OCI-LY1 (cell line): ENCODE results near the gene TMEM236.

Experiments
- H2AFZ ChIP-seq: fragments of 200-600 bp; sonication (generic), shearing (Covaris generic); 2 replicates; pipeline ENCODE4 v1.6.0; 2014; ENCODE audit warnings: antibody characterized with exemption, mild to moderate bottlenecking, low read length
- H3F3A ChIP-seq: fragments of 200-600 bp; sonication (generic), shearing (Covaris generic); 2 replicates; pipeline ENCODE4 v1.6.0; 2014; ENCODE audit warnings: mild to moderate bottlenecking, antibody characterized with exemption, low read length, moderate library complexity; ENCODE audit not compliant: insufficient read depth
- H3K27ac ChIP-seq: fragments of 200-600 bp; sonication (generic); 2 replicates; pipeline ENCODE4 v1.5.1; 2014; ENCODE audit warnings: low read length, mixed run types, mild to moderate bottlenecking, low read depth; ENCODE audit not compliant: poor library complexity, severe bottlenecking
- H3K27me3 ChIP-seq: fragments of 200-600 bp; sonication (generic); 2 replicates; pipeline ENCODE4 v1.6.0; 2014; ENCODE audit warnings: antibody characterized with exemption, mild to moderate bottlenecking, low read length, moderate library complexity; ENCODE audit not compliant: insufficient read depth
- H3K36me3 ChIP-seq: fragments of 200-600 bp; sonication (generic); 2 replicates; pipeline ENCODE4 v1.6.1; 2014; ENCODE audit warnings: mild to moderate bottlenecking, antibody characterized with exemption, low read length, moderate library complexity, mixed read lengths; ENCODE audit not compliant: insufficient read depth
- H3K4me1 ChIP-seq: fragments of 200-600 bp; sonication (generic); 2 replicates; pipeline ENCODE4 v1.5.1; 2014; ENCODE audit warnings: mild to moderate bottlenecking, low read length, moderate library complexity; ENCODE audit not compliant: insufficient read depth, severe bottlenecking
- H3K4me2 ChIP-seq: fragments of 200-600 bp; sonication (generic), shearing (Covaris generic); 2 replicates; pipeline ENCODE4 v1.6.1; 2014; ENCODE audit warnings: low read length
- H3K4me3 ChIP-seq: fragments of 200-600 bp; sonication (generic); 2 replicates; pipeline ENCODE4 v1.5.1; 2014; ENCODE audit warnings: low read length, low read depth, mild to moderate bottlenecking, mixed read lengths; ENCODE audit not compliant: poor library complexity, severe bottlenecking
- H3K79me2 ChIP-seq: fragments of 200-600 bp; shearing (Covaris generic); 2 replicates; pipeline ENCODE4 v1.6.1; 2016; ENCODE audit warnings: mixed run types, low read length, mixed read lengths; ENCODE audit not compliant: insufficient read depth
- H3K9ac ChIP-seq: fragments of 200-600 bp; sonication (generic), shearing (Covaris generic); 2 replicates; pipeline ENCODE4 v1.6.1; 2014; ENCODE audit warnings: mild to moderate bottlenecking, low read length, mixed read lengths
- H3K9me2 ChIP-seq: fragments of 200-600 bp; sonication (generic), shearing (Covaris generic); 2 replicates; pipeline ENCODE4 v1.6.1; 2014; ENCODE audit warnings: low read depth, mild to moderate bottlenecking, low read length, mixed read lengths
- H3K9me3 ChIP-seq: fragments of 200-600 bp; shearing (Covaris generic); 2 replicates; pipeline ENCODE4 v1.6.1; 2014; ENCODE audit warnings: low read length, mixed read lengths
- H4K20me1 ChIP-seq: fragments of 200-600 bp; sonication (generic), shearing (Covaris generic); 2 replicates; pipeline ENCODE4 v1.6.0; 2016; ENCODE audit warnings: mild to moderate bottlenecking, low read length; ENCODE audit not compliant: insufficient read depth
- EZH2 ChIP-seq: fragments of 200-600 bp; sonication (generic), shearing (Covaris generic); IDR thresholded peaks from 2 replicates; pipeline ENCODE4 v1.8.0; 2017; ENCODE audit warnings: borderline replicate concordance, mixed run types, mild to moderate bottlenecking, antibody characterized with exemption, low read length, moderate library complexity, mixed read lengths
- TF ChIP-seq, protein P1 (sequence below): fragments of 200-600 bp; sonication (generic), shearing (Covaris generic); IDR thresholded peaks from 2 replicates; pipeline ENCODE4 v1.5.1; 2017; ENCODE audit warnings: mild to moderate bottlenecking, antibody characterized with exemption, low read length, moderate library complexity, mixed read lengths

TMEM236 gene

DNA sequence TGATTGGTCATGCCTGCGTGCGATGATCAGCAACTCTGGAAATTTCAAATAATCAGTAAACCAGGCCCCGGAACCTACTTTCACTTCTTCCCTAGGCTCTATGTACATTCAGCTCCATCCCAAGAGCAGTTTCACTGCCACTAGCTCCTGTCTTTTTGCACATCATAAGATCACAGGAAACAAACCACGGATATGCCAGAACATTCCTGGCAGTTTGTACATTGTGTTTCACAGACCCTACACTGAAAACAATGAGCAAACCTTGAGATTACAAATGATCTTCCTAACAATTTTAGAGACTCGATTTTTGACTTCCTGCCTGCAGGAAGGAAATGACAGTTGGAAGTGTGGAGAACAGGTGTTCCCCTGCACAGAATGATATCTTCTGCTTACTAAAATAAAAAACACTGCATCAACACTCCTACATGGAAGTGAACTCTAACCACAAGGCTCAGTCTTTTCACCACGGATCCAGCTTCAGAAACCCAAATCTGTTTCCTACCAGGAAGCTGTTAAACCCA is 7.6 kb upstream of the TMEM236 start:
- H3K9ac ChIP-seq: no peak overlapping the region
- no peaks in the 10 kb centered on the region for H4K20me1 ChIP-seq
- no peaks in the 10 kb centered on the region for H3F3A ChIP-seq
- H3K9me2 ChIP-seq: no peaks in the 10 kb centered on the region
- TF ChIP-seq, protein P1, sequence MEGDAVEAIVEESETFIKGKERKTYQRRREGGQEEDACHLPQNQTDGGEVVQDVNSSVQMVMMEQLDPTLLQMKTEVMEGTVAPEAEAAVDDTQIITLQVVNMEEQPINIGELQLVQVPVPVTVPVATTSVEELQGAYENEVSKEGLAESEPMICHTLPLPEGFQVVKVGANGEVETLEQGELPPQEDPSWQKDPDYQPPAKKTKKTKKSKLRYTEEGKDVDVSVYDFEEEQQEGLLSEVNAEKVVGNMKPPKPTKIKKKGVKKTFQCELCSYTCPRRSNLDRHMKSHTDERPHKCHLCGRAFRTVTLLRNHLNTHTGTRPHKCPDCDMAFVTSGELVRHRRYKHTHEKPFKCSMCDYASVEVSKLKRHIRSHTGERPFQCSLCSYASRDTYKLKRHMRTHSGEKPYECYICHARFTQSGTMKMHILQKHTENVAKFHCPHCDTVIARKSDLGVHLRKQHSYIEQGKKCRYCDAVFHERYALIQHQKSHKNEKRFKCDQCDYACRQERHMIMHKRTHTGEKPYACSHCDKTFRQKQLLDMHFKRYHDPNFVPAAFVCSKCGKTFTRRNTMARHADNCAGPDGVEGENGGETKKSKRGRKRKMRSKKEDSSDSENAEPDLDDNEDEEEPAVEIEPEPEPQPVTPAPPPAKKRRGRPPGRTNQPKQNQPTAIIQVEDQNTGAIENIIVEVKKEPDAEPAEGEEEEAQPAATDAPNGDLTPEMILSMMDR: no peak
- no peak for TF ChIP-seq EZH2
- H2AFZ ChIP-seq: no peak overlapping the region
- H3K4me3 ChIP-seq: no peak overlapping the region
- H3K79me2 ChIP-seq: no peaks in the 10 kb centered on the region
- no peak overlapping the region for H3K4me2 ChIP-seq
- H3K4me1 ChIP-seq: no peaks in the 10 kb centered on the region
- H3K36me3 ChIP-seq: no peaks in the 10 kb centered on the region
- no peak overlapping the region for H3K27ac ChIP-seq
- H3K27me3 ChIP-seq: no peaks in the 10 kb centered on the region
- H3K9me3 ChIP-seq: no peaks in the 10 kb centered on the region

DNA sequence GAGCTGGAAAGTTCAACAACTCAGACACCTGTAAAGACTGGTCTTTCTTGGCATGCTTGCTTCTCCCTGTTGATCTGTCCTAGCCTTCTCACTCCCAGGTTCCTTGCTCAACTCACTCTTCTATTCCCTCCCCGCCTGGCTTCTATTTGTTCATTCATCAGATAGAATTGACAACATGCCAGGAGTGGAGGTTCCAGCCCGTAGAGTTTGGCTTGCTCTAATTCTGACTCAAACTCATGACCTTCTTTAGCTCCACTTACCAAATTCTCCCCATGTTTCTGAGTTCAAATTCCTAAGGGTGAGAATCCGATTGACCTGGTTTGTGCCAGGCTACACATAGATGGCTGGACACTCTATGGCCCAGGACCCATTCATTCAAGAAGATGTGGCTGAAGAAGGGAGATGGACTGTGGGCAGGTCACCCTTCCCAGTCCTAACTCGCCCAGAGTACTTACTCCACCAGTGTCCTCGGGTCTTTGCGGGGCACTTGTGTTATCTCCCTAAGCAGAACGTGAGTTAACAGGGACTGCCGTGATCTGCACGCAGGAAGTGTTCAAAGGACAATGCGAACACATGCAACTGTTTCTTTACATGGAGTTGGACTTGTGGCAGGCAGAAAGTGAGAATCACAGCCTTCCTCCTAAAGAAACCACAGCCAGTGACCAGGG is 4.0 kb upstream of the TMEM236 start:
- Histone ChIP-seq H3K27me3 (no peaks in the 10 kb centered on the region), H3K79me2 (no peaks in the 10 kb centered on the region), H3K4me2 (no peak overlapping the region), H3K9ac (no peak overlapping the region), H4K20me1 (no peaks in the 10 kb centered on the region), H3K4me3 (no peak overlapping the region), H3K36me3 (no peaks in the 10 kb centered on the region), H2AFZ (no peak overlapping the region), H3K9me3 (no peaks in the 10 kb centered on the region), H3F3A (no peaks in the 10 kb centered on the region), H3K9me2 (no peaks in the 10 kb centered on the region), H3K27ac (no peak overlapping the region), H3K4me1 (no peaks in the 10 kb centered on the region)
- TF ChIP-seq EZH2: no peak
- TF ChIP-seq, protein P1: no peak

DNA sequence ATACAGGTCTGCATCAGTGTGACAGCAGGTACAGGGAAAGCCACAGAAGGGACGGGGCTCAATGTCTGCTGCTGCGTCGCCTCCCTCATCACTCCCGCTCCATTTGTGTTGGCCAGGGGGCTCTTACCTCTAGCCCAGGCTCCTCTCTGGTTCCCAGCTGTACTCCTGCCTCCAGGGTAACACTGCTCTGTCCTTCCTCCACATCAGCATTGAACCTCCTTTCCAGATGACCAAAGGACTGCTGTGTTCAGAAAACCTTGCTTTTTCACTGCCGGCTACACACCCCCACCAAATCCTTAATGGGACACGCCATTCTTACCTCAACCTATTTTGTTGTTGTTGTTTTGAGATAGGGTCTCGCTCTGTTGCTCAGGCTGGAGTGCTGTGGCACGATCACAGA is 2.1 kb upstream of the TMEM236 start:
- H3F3A ChIP-seq: no peaks in the 10 kb centered on the region
- H3K79me2 ChIP-seq: no peaks in the 10 kb centered on the region
- no peaks in the 10 kb centered on the region for H4K20me1 ChIP-seq
- H3K4me3 ChIP-seq: no peak overlapping the region
- no peaks in the 10 kb centered on the region for H3K27me3 ChIP-seq
- no peak overlapping the region for H3K9ac ChIP-seq
- no peaks in the 10 kb centered on the region for H3K36me3 ChIP-seq
- H2AFZ ChIP-seq: no peak overlapping the region
- no peaks in the 10 kb centered on the region for H3K4me1 ChIP-seq
- TF ChIP-seq, protein P1: no peak
- TF ChIP-seq EZH2: no peak
- no peak overlapping the region for H3K4me2 ChIP-seq
- H3K9me2 ChIP-seq: no peaks in the 10 kb centered on the region
- H3K9me3 ChIP-seq: no peaks in the 10 kb centered on the region
- no peak overlapping the region for H3K27ac ChIP-seq
